GM23338 (cell line): ENCODE data around the gene TMEM175. TPM values are rescaled to one million over a fixed set of nuclear protein-coding genes. Genes with fewer than 3 reads are reported as not detected.

ENCODE experiments used
- ATAC-seq: fragments of 200-7000 bp; cut with Tn5 transposase; 3 replicates; pipeline ENCODE4 v1.9.1; 2020
- DNase-seq: peaks from one replicate; pipeline ENCODE4 v3.0.0-alpha.2; 2015; ENCODE audit warnings: low spot score
- H2AFZ ChIP-seq: fragments of 200-600 bp; sonication (generic); 2 replicates; pipeline ENCODE4 v1.8.0; 2016; ENCODE audit warnings: antibody characterized with exemption, mild to moderate bottlenecking, moderate library complexity
- H3F3A ChIP-seq: fragments of 200-600 bp; sonication (generic); replicated peaks from 2 replicates; pipeline ENCODE4 v1.8.0; 2017; ENCODE audit warnings: antibody characterized with exemption, mixed run types, low read depth
- H3K27ac ChIP-seq: fragments of 200-600 bp; sonication (generic); 2 replicates; pipeline ENCODE4 v1.6.1; 2016; ENCODE audit warnings: low read depth
- H3K27me3 ChIP-seq: fragments of 200-600 bp; sonication (generic); 2 replicates; pipeline ENCODE4 v1.8.0; 2016; ENCODE audit warnings: mild to moderate bottlenecking, mixed run types, moderate library complexity; ENCODE audit not compliant: insufficient read depth
- H3K36me3 ChIP-seq: fragments of 200-600 bp; sonication (generic); 2 replicates; pipeline ENCODE4 v1.8.0; 2016; ENCODE audit warnings: mild to moderate bottlenecking; ENCODE audit not compliant: insufficient read depth
- H3K4me1 ChIP-seq: fragments of 200-600 bp; sonication (generic); 2 replicates; pipeline ENCODE4 v1.8.0; 2016; ENCODE audit warnings: mild to moderate bottlenecking, moderate library complexity; ENCODE audit not compliant: insufficient read depth
- H3K4me2 ChIP-seq: fragments of 200-600 bp; sonication (generic); 2 replicates; pipeline ENCODE4 v1.7.1; 2017; ENCODE audit warnings: mixed run types
- H3K4me3 ChIP-seq: fragments of 200-600 bp; sonication (generic); 2 replicates; pipeline ENCODE4 v1.6.1; 2016; ENCODE audit warnings: mixed run types
- H3K79me2 ChIP-seq: fragments of 200-600 bp; sonication (generic); replicated peaks from 2 replicates; pipeline ENCODE4 v1.8.0; 2017; ENCODE audit warnings: mild to moderate bottlenecking; ENCODE audit not compliant: insufficient read depth
- H3K9me2 ChIP-seq: fragments of 200-600 bp; sonication (generic); 2 replicates; pipeline ENCODE4 v1.8.0; 2017; ENCODE audit not compliant: insufficient read depth
- H4K20me1 ChIP-seq: fragments of 200-600 bp; sonication (generic); replicated peaks from 2 replicates; pipeline ENCODE4 v1.8.0; 2017; ENCODE audit warnings: mild to moderate bottlenecking; ENCODE audit not compliant: insufficient read depth
- H3K27ac Mint-ChIP-seq: 2 replicates; pipeline ENCODE4 v1.8.0; 2020; ENCODE audit warnings: inconsistent platforms, mild to moderate bottlenecking, moderate library complexity, mixed read lengths
- H3K27me3 Mint-ChIP-seq: 3 replicates; pipeline ENCODE4 v1.8.0; 2022; ENCODE audit warnings: low read depth, mild to moderate bottlenecking, moderate library complexity, mixed read lengths, inconsistent platforms; ENCODE audit not compliant: insufficient read depth, poor library complexity
- H3K36me3 Mint-ChIP-seq: 3 replicates; pipeline ENCODE4 v1.8.0; 2021; ENCODE audit warnings: low read depth, mild to moderate bottlenecking, inconsistent platforms, moderate library complexity, mixed read lengths
- H3K4me1 Mint-ChIP-seq: 3 replicates; pipeline ENCODE4 v1.8.0; 2020; ENCODE audit warnings: mild to moderate bottlenecking, inconsistent platforms, mixed read lengths
- H3K4me3 Mint-ChIP-seq: 3 replicates; pipeline ENCODE4 v1.8.0; 2021; ENCODE audit warnings: moderate library complexity, mild to moderate bottlenecking, inconsistent platforms, mixed read lengths
- H3K9me3 Mint-ChIP-seq: 3 replicates; pipeline ENCODE4 v1.8.0; 2020; ENCODE audit warnings: moderate library complexity, mild to moderate bottlenecking, inconsistent platforms, mixed read lengths
- CREB1 ChIP-seq: fragments of 250-450 bp; sonication (Bioruptor Pico); IDR thresholded peaks from 2 replicates; pipeline ENCODE4 v1.5.0; 2020; ENCODE audit warnings: low read depth, mild to moderate bottlenecking, moderate library complexity
- CTCF ChIP-seq, 2 experiments: fragments of 200-600 bp in 1 of 2; sonication (generic) in 1 of 2; conservative IDR thresholded peaks; 2 replicates each; pipeline versions ENCODE4 v1.5.1 to v1.6.1; 2016 to 2017; ENCODE audit warnings: antibody characterized with exemption in 2 of 2, low read depth in 2 of 2, mild to moderate bottlenecking in 2 of 2, moderate library complexity in 1 of 2
- STAT1 ChIP-seq: IDR thresholded peaks from one replicate; pipeline ENCODE4 v1.6.1; 2016; ENCODE audit warnings: antibody characterized with exemption; ENCODE audit not compliant: unreplicated experiment
- ZNF114 ChIP-seq: fragments of 250-450 bp; sonication (Bioruptor Pico); IDR thresholded peaks from 2 replicates; pipeline ENCODE4 v1.5.0; 2020; ENCODE audit warnings: mild to moderate bottlenecking, moderate library complexity
- ZNF462 ChIP-seq: fragments of 250-450 bp; sonication (Bioruptor Pico); IDR thresholded peaks from 2 replicates; pipeline ENCODE4 v1.5.0; 2020; ENCODE audit warnings: mild to moderate bottlenecking, moderate library complexity
- polyA plus RNA-seq: library from polyadenylated mRNA; unstranded; fragments of >200 nt; fragmentation: Nextera tagmentation; extraction: Ambion mirVana; gene quantifications from 2 replicates; pipeline ENCODE4 v1.2.1, GENCODE V29; 2016
- total RNA-seq: library from RNA; depleted of rRNA; stranded (reverse); fragments of >200 nt; shearing (Covaris generic); gene quantifications from 2 replicates; pipeline ENCODE4 v1.2.3, GENCODE V29; 2014

TMEM175 gene
- total and polyA plus RNA-seq, 2 experiments from 2014 or later = 8.0 to 11.4 TPM

GRCh38 chr4:910366-911091 lies 21.7 kb upstream of the TMEM175 start:
- no peak overlapping the region for H3K4me3 ChIP-seq
- peaks cover 3% of the 10 kb centered on the region; the same call in 2 of the 3 replicates for H3K9me3 Mint-ChIP-seq
- no peaks in the 10 kb centered on the region for H3K27me3 ChIP-seq
- H3K27me3 Mint-ChIP-seq = peaks cover 18% of the 10 kb centered on the region
- no peak overlapping the region for H3K4me3 Mint-ChIP-seq
- no peaks in the 10 kb centered on the region for H3K4me1 ChIP-seq
- no peak overlapping the region for H3K27ac Mint-ChIP-seq
- H3K4me1 Mint-ChIP-seq = peaks cover 9% of the 10 kb centered on the region
- H4K20me1 ChIP-seq = peaks cover 2% of the 10 kb centered on the region; the same call in 1 of the 2 replicates
- H3K27ac ChIP-seq = no peak overlapping the region
- H3F3A ChIP-seq = 0 out of 2 replicates have a peak, but pooled peaks cover 6% of the 10 kb centered on the region
- ATAC-seq (no peak), DNase-seq (no peak)
- H3K9me2 ChIP-seq = no peaks in the 10 kb centered on the region
- peaks cover 18% of the 10 kb centered on the region for H3K36me3 Mint-ChIP-seq
- no peak overlapping the region for H3K4me2 ChIP-seq
- H3K36me3 ChIP-seq = no peaks in the 10 kb centered on the region
- H2AFZ ChIP-seq = no peak overlapping the region
- TF ChIP-seq ZNF114 (CRISPR knock-in tag) (no peak), CREB1 (CRISPR knock-in tag) (no peak), STAT1 (no peak), CTCF (conservative IDR thresholded peaks at IDR 0.05; ENCODE audit: low read depth in 2 of 2) (peak in 1 of 2 experiments; percentile 17; a peak in 2 of 4 replicates), ZNF462 (CRISPR knock-in tag) (no peak)
- H3K79me2 ChIP-seq = peaks cover 23% of the 10 kb centered on the region
